ENCODE data around the gene CHST4. TPM values are rescaled to one million over a fixed set of nuclear protein-coding genes. Genes with fewer than 3 reads are reported as not detected.
"Not testable (repeated sequence)": the region's sequence is repeated elsewhere in the genome, so short reads cannot be mapped to it uniquely, and the experiment has no call there.

The CHST4 gene
- total RNA-seq, 1 experiment from 2014 or later: 3.1 TPM

DNA sequence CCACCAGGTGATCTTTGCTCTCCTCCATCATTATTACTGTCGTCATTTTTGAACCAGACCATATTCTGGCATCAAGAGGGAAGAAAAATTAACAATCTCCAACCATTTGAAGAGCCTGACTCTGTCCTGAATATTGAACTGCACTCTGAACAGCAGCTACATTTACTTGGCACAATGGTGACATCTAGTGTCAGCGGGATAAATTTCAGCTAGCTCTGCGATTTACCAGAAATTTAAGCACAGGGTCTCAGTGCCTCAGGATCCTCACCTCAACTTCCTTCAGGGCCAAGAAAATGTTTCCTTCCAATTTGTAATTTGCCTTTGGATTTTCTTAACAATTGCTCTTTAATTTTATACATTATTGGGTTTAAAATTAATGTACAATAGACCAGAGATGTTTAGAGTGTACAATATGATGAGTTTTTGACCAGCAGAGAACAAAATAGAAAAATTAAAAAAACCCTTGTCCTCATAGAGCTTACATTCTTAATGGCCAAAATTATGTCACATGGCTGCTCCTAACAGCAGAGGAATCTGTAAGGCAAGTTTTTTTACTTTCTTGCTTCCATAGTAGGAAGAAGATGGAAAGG is 26.4 kb upstream of the CHST4 start:
- H3K27ac ChIP-seq: no peak overlapping the region
- no peaks in the 10 kb centered on the region for H3K36me3 ChIP-seq (ENCODE audit: low read depth)
- no peak overlapping the region for H3K4me2 ChIP-seq
- H3K79me2 ChIP-seq (ENCODE audit: low read depth): no peaks in the 10 kb centered on the region
- H3K4me1 ChIP-seq (replicated peaks; ENCODE audit: insufficient read depth): peaks cover 5% of the 10 kb centered on the region
- ChIA-PET POLR2A (ENCODE audit: unreplicated experiment) (interaction anchor here (0.7 kb wide), 1 partner anchor 27 kb away, joined by 4 read pairs; the partner anchor contains the start of gene CHST4), CTCF (interaction anchor here (0.7 to 1.8 kb wide), 7 partner anchors 10 to 838 kb away, joined by 3 to 7 read pairs (median 4); partner anchors contain the start of genes CHST4 and ZNF19)
- peak; percentile 40 to 56 for DNase-seq
- H3F3A ChIP-seq (ENCODE audit: insufficient read depth, low read depth): no peaks in the 10 kb centered on the region; the same call in 1 of the 2 replicates
- no peaks in the 10 kb centered on the region for H3K9me2 ChIP-seq (ENCODE audit: insufficient read depth)
- H4K20me1 ChIP-seq (ENCODE audit: insufficient read depth): no peaks in the 10 kb centered on the region
- no peaks in the 10 kb centered on the region for H3K9me3 ChIP-seq (ENCODE audit: insufficient read depth, low read depth)
- intact Hi-C loops (cut with micrococcal nuclease; ENCODE audit: unreplicated experiment): loop anchor here (1.0 to 2.0 kb wide), 2 partner anchors 37 to 88 kb away; no protein-coding TSS in a partner anchor
- H2AFZ ChIP-seq: no peak overlapping the region
- H3K4me3 ChIP-seq: no peak overlapping the region
- no peaks in the 10 kb centered on the region for H3K27me3 ChIP-seq (ENCODE audit: insufficient read depth, low read depth)
- TF ChIP-seq, protein P1, sequence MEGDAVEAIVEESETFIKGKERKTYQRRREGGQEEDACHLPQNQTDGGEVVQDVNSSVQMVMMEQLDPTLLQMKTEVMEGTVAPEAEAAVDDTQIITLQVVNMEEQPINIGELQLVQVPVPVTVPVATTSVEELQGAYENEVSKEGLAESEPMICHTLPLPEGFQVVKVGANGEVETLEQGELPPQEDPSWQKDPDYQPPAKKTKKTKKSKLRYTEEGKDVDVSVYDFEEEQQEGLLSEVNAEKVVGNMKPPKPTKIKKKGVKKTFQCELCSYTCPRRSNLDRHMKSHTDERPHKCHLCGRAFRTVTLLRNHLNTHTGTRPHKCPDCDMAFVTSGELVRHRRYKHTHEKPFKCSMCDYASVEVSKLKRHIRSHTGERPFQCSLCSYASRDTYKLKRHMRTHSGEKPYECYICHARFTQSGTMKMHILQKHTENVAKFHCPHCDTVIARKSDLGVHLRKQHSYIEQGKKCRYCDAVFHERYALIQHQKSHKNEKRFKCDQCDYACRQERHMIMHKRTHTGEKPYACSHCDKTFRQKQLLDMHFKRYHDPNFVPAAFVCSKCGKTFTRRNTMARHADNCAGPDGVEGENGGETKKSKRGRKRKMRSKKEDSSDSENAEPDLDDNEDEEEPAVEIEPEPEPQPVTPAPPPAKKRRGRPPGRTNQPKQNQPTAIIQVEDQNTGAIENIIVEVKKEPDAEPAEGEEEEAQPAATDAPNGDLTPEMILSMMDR (conservative IDR thresholded peaks at IDR 0.05): peak; percentile 85
- TF ChIP-seq EZH2 (IDR thresholded peaks at IDR 0.05; ENCODE audit: low read depth): no peak
- BruUV-seq (replicated peaks): no TSS peak

DNA sequence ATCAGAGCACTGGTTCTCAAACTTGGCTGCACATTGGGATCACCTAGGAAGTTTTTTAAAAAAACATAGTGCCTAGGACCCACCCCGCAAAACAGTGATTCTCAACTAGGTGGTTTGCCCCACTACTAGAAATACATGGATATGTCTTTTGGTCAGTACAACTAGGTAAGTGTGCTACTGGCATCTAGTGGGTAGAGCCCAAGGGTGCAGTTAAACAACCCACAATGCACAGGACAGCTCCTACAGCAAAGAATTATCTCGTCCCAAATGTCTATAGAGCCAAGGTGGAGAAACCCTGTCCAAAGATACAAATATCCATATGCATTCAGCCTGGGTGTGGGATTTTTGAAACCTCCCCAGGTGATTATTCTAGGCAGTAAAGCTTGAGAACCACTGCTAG is 25.3 kb upstream of the CHST4 start:
- Histone ChIP-seq H3F3A (ENCODE audit: insufficient read depth, low read depth) (no peaks in the 10 kb centered on the region; the same call in 1 of the 2 replicates), H2AFZ (no peak overlapping the region), H3K4me3 (no peak overlapping the region), H3K79me2 (ENCODE audit: low read depth) (no peaks in the 10 kb centered on the region), H3K9me2 (ENCODE audit: insufficient read depth) (no peaks in the 10 kb centered on the region), H3K36me3 (ENCODE audit: low read depth) (no peaks in the 10 kb centered on the region), H3K27me3 (ENCODE audit: insufficient read depth, low read depth) (no peaks in the 10 kb centered on the region), H3K27ac (no peak overlapping the region), H3K4me2 (no peak overlapping the region), H3K4me1 (replicated peaks; ENCODE audit: insufficient read depth) (peaks cover 15% of the 10 kb centered on the region), H4K20me1 (ENCODE audit: insufficient read depth) (no peaks in the 10 kb centered on the region), H3K9me3 (ENCODE audit: insufficient read depth, low read depth) (no peaks in the 10 kb centered on the region)
- no TSS peak for BruUV-seq (replicated peaks)
- TF ChIP-seq EZH2 (IDR thresholded peaks at IDR 0.05; ENCODE audit: low read depth): no peak
- TF ChIP-seq, protein P1 (conservative IDR thresholded peaks at IDR 0.05): no peak
- no peak for DNase-seq
- POLR2A ChIA-PET (ENCODE audit: unreplicated experiment): interaction anchor here (0.6 kb wide), 1 partner anchor 192 kb away, joined by 5 read pairs; no protein-coding TSS in a partner anchor
- intact Hi-C loops (cut with micrococcal nuclease; ENCODE audit: unreplicated experiment): loop anchor here (2.0 kb wide), 1 partner anchor 36 kb away; no protein-coding TSS in a partner anchor
- CTCF ChIA-PET: interaction anchor here (0.6 to 1.3 kb wide), 3 partner anchors 21 to 110 kb away, joined by 4 to 5 read pairs (median 5); no protein-coding TSS in a partner anchor

DNA sequence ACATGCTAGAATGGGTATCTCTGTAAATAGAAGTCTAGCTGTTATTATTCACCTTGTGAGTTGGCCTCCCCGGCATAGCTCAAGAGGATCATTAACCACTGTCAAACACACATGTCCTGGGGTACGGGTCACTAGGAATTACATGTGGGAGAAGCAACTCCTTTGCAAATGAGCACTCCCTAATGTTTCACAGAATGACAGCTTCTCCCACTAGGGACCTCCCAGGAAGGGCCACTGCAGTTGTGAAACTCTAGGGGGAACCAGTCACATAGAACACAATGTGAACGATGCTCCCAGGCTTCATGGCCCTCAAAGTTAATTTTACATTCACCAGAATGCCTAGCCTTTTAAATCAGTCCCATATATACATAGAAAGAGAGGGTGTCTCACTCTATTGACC is 24.7 kb upstream of the CHST4 start:
- POLR2A ChIA-PET (ENCODE audit: unreplicated experiment): no interaction called here
- Histone ChIP-seq H3K4me2 (no peak overlapping the region), H3K79me2 (ENCODE audit: low read depth) (no peaks in the 10 kb centered on the region), H3K27me3 (ENCODE audit: insufficient read depth, low read depth) (no peaks in the 10 kb centered on the region), H2AFZ (no peak overlapping the region), H3K36me3 (ENCODE audit: low read depth) (no peaks in the 10 kb centered on the region), H3K4me1 (replicated peaks; ENCODE audit: insufficient read depth) (peaks cover 15% of the 10 kb centered on the region), H3K4me3 (no peak overlapping the region), H3K9me2 (ENCODE audit: insufficient read depth) (no peaks in the 10 kb centered on the region), H3K27ac (no peak overlapping the region), H3F3A (ENCODE audit: insufficient read depth, low read depth) (no peaks in the 10 kb centered on the region), H4K20me1 (ENCODE audit: insufficient read depth) (no peaks in the 10 kb centered on the region), H3K9me3 (ENCODE audit: insufficient read depth, low read depth) (no peaks in the 10 kb centered on the region)
- BruUV-seq (replicated peaks): no TSS peak
- DNase-seq: no peak
- CTCF ChIA-PET: interaction anchor here (0.6 to 1.3 kb wide), 3 partner anchors 22 to 109 kb away, joined by 4 to 5 read pairs (median 5); no protein-coding TSS in a partner anchor
- intact Hi-C loops (cut with micrococcal nuclease; ENCODE audit: unreplicated experiment): loop anchor here (2.0 kb wide), 1 partner anchor 35 kb away; no protein-coding TSS in a partner anchor
- TF ChIP-seq EZH2 (IDR thresholded peaks at IDR 0.05; ENCODE audit: low read depth): no peak
- TF ChIP-seq, protein P1 (conservative IDR thresholded peaks at IDR 0.05): no peak

DNA sequence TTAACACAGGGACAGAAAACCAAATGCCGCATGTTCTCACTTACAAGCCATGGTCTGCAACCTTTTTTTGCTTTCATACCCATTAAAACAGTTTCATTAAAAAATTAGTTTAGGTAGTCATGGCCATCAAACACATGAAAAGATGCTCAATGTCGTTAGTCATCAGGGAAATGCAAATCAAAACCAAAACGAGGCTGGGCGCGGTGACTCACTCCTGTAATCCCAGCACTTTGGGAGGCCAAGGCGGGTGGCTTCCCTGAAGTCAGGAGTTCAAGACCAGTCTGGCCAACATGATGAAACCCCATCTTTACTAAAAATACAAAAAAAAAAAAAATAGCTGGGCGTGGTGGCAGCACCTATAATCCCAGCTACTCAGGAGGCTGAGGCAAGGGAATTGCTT is 22.2 kb upstream of the CHST4 start:
- H3K9me3 ChIP-seq (ENCODE audit: insufficient read depth, low read depth); intact Hi-C loops (cut with micrococcal nuclease; ENCODE audit: unreplicated experiment); H3K27me3 ChIP-seq (ENCODE audit: insufficient read depth, low read depth); H3K4me2 ChIP-seq; BruUV-seq (replicated peaks); H4K20me1 ChIP-seq (ENCODE audit: insufficient read depth); DNase-seq; H3K9me2 ChIP-seq (ENCODE audit: insufficient read depth); H2AFZ ChIP-seq; H3K4me3 ChIP-seq; H3K79me2 ChIP-seq (ENCODE audit: low read depth); H3K27ac ChIP-seq; H3F3A ChIP-seq (ENCODE audit: insufficient read depth, low read depth); H3K36me3 ChIP-seq (ENCODE audit: low read depth): not testable (repeated sequence)
- ChIA-PET CTCF (interaction anchor here (0.6 kb wide), 1 partner anchor 35 kb away, joined by 4 read pairs; no protein-coding TSS in a partner anchor), POLR2A (ENCODE audit: unreplicated experiment) (interaction anchor here (0.7 kb wide), 1 partner anchor 107 kb away, joined by 4 read pairs; no protein-coding TSS in a partner anchor)
- peaks cover 15% of the 10 kb centered on the region for H3K4me1 ChIP-seq (replicated peaks; ENCODE audit: insufficient read depth)
